IMR-90 (cell line): ENCODE results near the gene WDR6. TPM values are rescaled to one million over a fixed set of nuclear protein-coding genes. Genes with fewer than 3 reads are reported as not detected.

Experiments
- ATAC-seq: fragments of 200-7000 bp; cut with Tn5 transposase; 2 replicates; pipeline ENCODE4 v1.9.1; 2020; ENCODE audit warnings: low read depth, mild to moderate bottlenecking, moderate library complexity
- BruUV-seq: library from RNA; stranded (reverse); fragments of 400-500 nt; replicated peaks from 2 replicates; lab custom pipeline; 2021; lab: Mats Ljungman, UMichigan
- CTCF ChIA-PET: fragments of 300-600 bp; formaldehyde crosslinking; extraction: SDS; loops from one replicate; lab custom pipeline; 2021; ENCODE audit warnings: antibody characterized with exemption; lab: Yijun Ruan, JAX
- POLR2A ChIA-PET: fragments of 300-600 bp; sonication (Branson Sonifier 250); formaldehyde crosslinking; loops from one replicate; lab custom pipeline; 2022; ENCODE audit warnings: antibody characterized with exemption; ENCODE audit not compliant: unreplicated experiment; lab: Charles Lee
- DNase-seq: peaks from one replicate; pipeline ENCODE4 v3.0.0; 2013
- H2AFZ ChIP-seq: replicated peaks from 2 replicates; pipeline ENCODE3; 2013; ENCODE audit warnings: low read length, mild to moderate bottlenecking; ENCODE audit not compliant: poor library complexity
- H2AK5ac ChIP-seq: 2 replicates; pipeline ENCODE4 v1.6.1; 2013; ENCODE audit warnings: low read depth, low read length, inconsistent platforms
- H2AK9ac ChIP-seq: replicated peaks from 2 replicates; pipeline ENCODE3; 2013; ENCODE audit warnings: mild to moderate bottlenecking, low read depth, low read length, moderate library complexity; ENCODE audit not compliant: poor library complexity
- H2BK120ac ChIP-seq: 2 replicates; pipeline ENCODE4 v1.6.1; 2013; ENCODE audit warnings: low read depth, low read length, inconsistent platforms
- H2BK15ac ChIP-seq: 3 replicates; pipeline ENCODE4 v1.6.1; 2013; ENCODE audit warnings: low read depth, low read length, inconsistent platforms
- H2BK20ac ChIP-seq: 2 replicates; pipeline ENCODE4 v1.6.1; 2013; ENCODE audit warnings: low read depth, mild to moderate bottlenecking, inconsistent platforms, low read length, moderate library complexity
- H2BK5ac ChIP-seq: 2 replicates; pipeline ENCODE4 v1.6.1; 2013; ENCODE audit warnings: mild to moderate bottlenecking, low read depth, low read length, inconsistent platforms; ENCODE audit not compliant: poor library complexity, severe bottlenecking
- H3K14ac ChIP-seq: replicated peaks from 2 replicates; pipeline ENCODE4 v1.6.1; 2013; ENCODE audit warnings: low read depth, low read length, inconsistent platforms
- H3K18ac ChIP-seq: 2 replicates; pipeline ENCODE4 v1.6.1; 2013; ENCODE audit warnings: low read depth, low read length, control low read depth
- H3K23ac ChIP-seq: 2 replicates; pipeline ENCODE4 v1.6.1; 2013; ENCODE audit warnings: low read depth, low read length, inconsistent platforms
- H3K27ac ChIP-seq: 2 replicates; pipeline ENCODE4 v1.5.1; 2013; ENCODE audit warnings: mild to moderate bottlenecking, control low read depth, low read length; ENCODE audit not compliant: insufficient read depth
- H3K27me3 ChIP-seq: 2 replicates; pipeline ENCODE4 v1.6.1; 2013; ENCODE audit warnings: low read length; ENCODE audit not compliant: control insufficient read depth, insufficient read depth
- H3K36me3 ChIP-seq: 2 replicates; pipeline ENCODE4 v1.6.1; 2013; ENCODE audit warnings: low read length, mixed read lengths; ENCODE audit not compliant: control insufficient read depth, insufficient read depth
- H3K4ac ChIP-seq: 2 replicates; pipeline ENCODE4 v1.6.1; 2013; ENCODE audit warnings: low read depth, low read length, inconsistent platforms
- H3K4me1 ChIP-seq: 2 replicates; pipeline ENCODE4 v1.6.1; 2013; ENCODE audit warnings: low read length, mixed read lengths; ENCODE audit not compliant: control insufficient read depth, insufficient read depth
- H3K4me2 ChIP-seq: 2 replicates; pipeline ENCODE4 v1.6.1; 2013; ENCODE audit warnings: low read depth, mild to moderate bottlenecking, control low read depth, low read length, moderate library complexity
- H3K4me3 ChIP-seq: 2 replicates; pipeline ENCODE4 v1.5.1; 2013; ENCODE audit warnings: low read depth, mild to moderate bottlenecking, control low read depth, low read length, moderate library complexity; ENCODE audit not compliant: insufficient read depth
- H3K56ac ChIP-seq: 2 replicates; pipeline ENCODE4 v1.6.1; 2013; ENCODE audit warnings: low read length, inconsistent platforms; ENCODE audit not compliant: insufficient read depth; ENCODE audit errors: extremely low read depth
- H3K79me1 ChIP-seq, 2 experiments: 2 replicates each; pipeline ENCODE4 v1.6.1; 2013; ENCODE audit warnings: low read length in 2 of 2, inconsistent platforms in 1 of 2, low read depth in 1 of 2
- H3K9ac ChIP-seq: 2 replicates; pipeline ENCODE4 v1.6.1; 2013; ENCODE audit warnings: low read depth, low read length, control low read depth
- H3K9me1 ChIP-seq: 2 replicates; pipeline ENCODE4 v1.6.1; 2013; ENCODE audit warnings: low read length, inconsistent platforms; ENCODE audit not compliant: insufficient read depth
- H3K9me3 ChIP-seq: 2 replicates; pipeline ENCODE4 v1.6.1; 2013; ENCODE audit warnings: low read length; ENCODE audit not compliant: control insufficient read depth, insufficient read depth
- H4K20me1 ChIP-seq: 2 replicates; pipeline ENCODE4 v1.6.1; 2013; ENCODE audit warnings: low read length, inconsistent platforms; ENCODE audit not compliant: insufficient read depth
- H4K5ac ChIP-seq: 2 replicates; pipeline ENCODE4 v1.6.1; 2013; ENCODE audit warnings: mild to moderate bottlenecking, low read depth, low read length, control low read depth
- H4K8ac ChIP-seq, 2 experiments: 2 replicates each; pipeline ENCODE4 v1.6.1; 2013; ENCODE audit warnings: low read depth in 2 of 2, low read length in 2 of 2, control low read depth in 1 of 2, inconsistent platforms in 1 of 2
- H4K91ac ChIP-seq: 2 replicates; pipeline ENCODE4 v1.6.1; 2013; ENCODE audit warnings: low read depth, low read length, inconsistent platforms; ENCODE audit not compliant: insufficient read depth
- CHD1 ChIP-seq: IDR thresholded peaks from 2 replicates; pipeline ENCODE4 v1.6.1; 2012; ENCODE audit warnings: low read depth, low read length, improper control_type of control experiment
- ELK1 ChIP-seq: fragments of 150-350 bp; IDR thresholded peaks from 2 replicates; pipeline ENCODE4 v1.6.1; 2016; ENCODE audit warnings: low read depth, mild to moderate bottlenecking, low read length, moderate library complexity, borderline replicate concordance
- MAZ ChIP-seq: IDR thresholded peaks from 2 replicates; pipeline ENCODE4 v1.6.1; 2012; ENCODE audit warnings: low read depth, mild to moderate bottlenecking, low read length, improper control_type of control experiment, moderate library complexity, borderline replicate concordance
- NFE2L2 ChIP-seq: fragments of 150-350 bp; IDR thresholded peaks from 2 replicates; pipeline ENCODE4 v1.6.1; 2016; ENCODE audit warnings: low read depth, mild to moderate bottlenecking, low read length
- RAD21 ChIP-seq: IDR thresholded peaks from 2 replicates; pipeline ENCODE4 v1.6.1; 2012; ENCODE audit warnings: low read length, improper control_type of control experiment
- RCOR1 ChIP-seq: IDR thresholded peaks from 2 replicates; pipeline ENCODE4 v1.6.1; 2012; ENCODE audit warnings: mild to moderate bottlenecking, low read length, improper control_type of control experiment; ENCODE audit not compliant: insufficient replicate concordance
- RFX5 ChIP-seq: IDR thresholded peaks from 2 replicates; pipeline ENCODE4 v1.8.0; 2012; ENCODE audit warnings: low read depth, mild to moderate bottlenecking, low read length, moderate library complexity
- WGBS, 2 experiments: methylation state at CpG; one replicate each; pipeline versions ENCODE4 v1.1.5 to v1.1.7; 2013; ENCODE audit warnings: missing lambda C conversion rate in 2 of 2; ENCODE audit not compliant: insufficient read length in 1 of 2; ENCODE audit errors: extremely low coverage in 2 of 2; 5-methylcytosine and 5-hydroxymethylcytosine counted together
- dilution Hi-C: fragments of 300-500 bp; cut with HindIII; formaldehyde crosslinking; loops from one replicate; pipeline ENCODE4 v1.14.3; 2018; ENCODE audit warnings: low sequenced_read_pairs; ENCODE audit not compliant: unreplicated experiment
- in situ Hi-C: fragments of 300-500 bp; cut with MboI; formaldehyde crosslinking; loops from 3 replicates; pipeline ENCODE4 v1.14.3; 2019; ENCODE audit warnings: low sequenced_read_pairs, inconsistent platforms, mixed read lengths
- intact Hi-C: fragments of 100-400 bp; cut with micrococcal nuclease; formaldehyde crosslinking; loops from 2 replicates; pipeline ENCODE4 v1.10.0; 2022
- polyA plus RNA-seq, 3 experiments: library from polyadenylated mRNA; depleted of rRNA; stranded (reverse); fragments of >200 nt; gene quantifications; 2 replicates each; pipeline ENCODE4 v1.2.3, GENCODE V29; 2012; ENCODE audit warnings: low replicate concordance in 1 of 3
- total RNA-seq: library from RNA; depleted of rRNA; stranded (reverse); fragments of >200 nt; gene quantifications from 2 replicates; pipeline ENCODE4 v1.2.3, GENCODE V29; 2012

The WDR6 gene
- total and polyA plus RNA-seq, 2 of the 4 experiments (the other 2 are of a cell fraction): 60.9 to 160 TPM

GRCh38 chr3:49028673-49029562 is 21.7 kb downstream of the WDR6 start, which contains the start of gene IMPDH2 (continued):
- no peak for TF ChIP-seq ELK1

GRCh38 chr3:49029563-49029884 is 22.3 kb downstream of the WDR6 start:
- peak overlapping the region; percentile 74; the same call in 1 of the 2 replicates for H3K9ac ChIP-seq
- H3K9me3 ChIP-seq: no peaks in the 10 kb centered on the region
- H3K14ac ChIP-seq: peak overlapping the region; percentile 84; the same call in 1 of the 2 replicates
- peaks cover 61% of the 10 kb centered on the region for H3K36me3 ChIP-seq
- peaks cover 7% of the 10 kb centered on the region for H3K4me1 ChIP-seq
- H4K5ac ChIP-seq: peak overlapping the region; percentile 29; the same call in 1 of the 2 replicates
- peak overlapping the region; percentile 33; the same call in 1 of the 2 replicates for H3K56ac ChIP-seq
- no peak for TF ChIP-seq NFE2L2
- TF ChIP-seq RFX5: no peak
- no peak for TF ChIP-seq RAD21
- no peak for TF ChIP-seq MAZ
- TF ChIP-seq CHD1: no peak
- TF ChIP-seq RCOR1: no peak
- DNase-seq (no peak), ATAC-seq (no peak)
- intact Hi-C loops (no loop called here), dilution Hi-C loops (no loop called here), in situ Hi-C loops (no loop called here)
- H3K4ac ChIP-seq: peak overlapping the region; percentile 89
- peak overlapping the region; percentile 67 to 92 for H4K8ac ChIP-seq
- 0 out of 2 replicates have a peak overlapping the region, but pooled peaks have one; percentile 76 for H3K23ac ChIP-seq
- ChIA-PET POLR2A (interaction anchor here (0.5 to 0.7 kb wide), 4 partner anchors 9 to 663 kb away, joined by 3 to 7 read pairs (median 4); no protein-coding TSS in a partner anchor), CTCF (no interaction called here)
- H2AFZ ChIP-seq: peak overlapping the region; percentile 93
- H2BK5ac ChIP-seq: peak overlapping the region; percentile 49
- H2AK9ac ChIP-seq: peak overlapping the region; percentile 100
- no peak overlapping the region for H3K18ac ChIP-seq
- no peak overlapping the region for H2BK20ac ChIP-seq
- no TSS peak for BruUV-seq
- peaks cover 32% of the 10 kb centered on the region for H3K9me1 ChIP-seq
- H3K4me2 ChIP-seq: peak overlapping the region; percentile 61
- H3K79me1 ChIP-seq: peaks cover 35 to 62% of the 10 kb centered on the region in 2 experiments
- no peaks in the 10 kb centered on the region for H3K27me3 ChIP-seq
- WGBS, 2 experiments: no CpG with 5 or more reads among the region's 7 CpGs
- H3K4me3 ChIP-seq: no peak overlapping the region
- H2AK5ac ChIP-seq: 0 out of 2 replicates have a peak overlapping the region, but pooled peaks have one; percentile 63
- H2BK15ac ChIP-seq: no peak overlapping the region
- H4K20me1 ChIP-seq: peaks cover 10% of the 10 kb centered on the region
- H4K91ac ChIP-seq: no peak overlapping the region
- H3K27ac ChIP-seq: peak overlapping the region; percentile 61
- no peak overlapping the region for H2BK120ac ChIP-seq
